Caco-2 (cell line): ENCODE data around the gene TMEM254. TPM values are rescaled to one million over a fixed set of nuclear protein-coding genes. Genes with fewer than 3 reads are reported as not detected.
"Not testable (repeated sequence)": the region's sequence is repeated elsewhere in the genome, so short reads cannot be mapped to it uniquely, and the experiment has no call there.

Source experiments
- BruUV-seq: library from RNA; stranded (reverse); fragments of 400-500 nt; replicated peaks from 2 replicates; lab custom pipeline; 2021; lab: Mats Ljungman, UMichigan
- CTCF ChIA-PET: fragments of 300-600 bp; sonication (Branson Sonifier 250); formaldehyde crosslinking; loops from one replicate; lab custom pipeline; 2022; ENCODE audit warnings: antibody characterized with exemption; lab: Charles Lee
- POLR2A ChIA-PET: fragments of 300-600 bp; sonication (Branson Sonifier 250); formaldehyde crosslinking; loops from one replicate; lab custom pipeline; 2022; ENCODE audit warnings: antibody characterized with exemption; lab: Charles Lee
- DNase-seq, 2 experiments: peaks; one replicate each; pipeline versions ENCODE4 v3.0.0 to v3.0.0-alpha.2; 2020 to 2022
- H3K27me3 ChIP-seq: replicated peaks from 2 replicates; pipeline ENCODE4 v1.6.0; 2011; ENCODE audit warnings: low read length; ENCODE audit not compliant: control insufficient read depth, insufficient read depth
- H3K36me3 ChIP-seq: 2 replicates; pipeline ENCODE4 v1.5.1; 2011; ENCODE audit warnings: low read length; ENCODE audit not compliant: control insufficient read depth, insufficient read depth
- H3K4me1 ChIP-seq: fragments of 250-450 bp; sonication (Bioruptor Pico); 2 replicates; pipeline ENCODE4 v1.5.1; 2020; ENCODE audit warnings: mild to moderate bottlenecking
- H3K4me3 ChIP-seq: 2 replicates; pipeline ENCODE4 v1.5.1; 2011; ENCODE audit warnings: low read depth, mild to moderate bottlenecking, control low read depth, low read length
- H3K9me3 ChIP-seq: fragments of 250-450 bp; sonication (Bioruptor Pico); 2 replicates; pipeline ENCODE4 v1.5.1; 2020; ENCODE audit warnings: mild to moderate bottlenecking, moderate library complexity
- H3K27ac Mint-ChIP-seq: one replicate; pipeline ENCODE4 v1.8.0; 2022; ENCODE audit warnings: mixed read lengths; ENCODE audit not compliant: unreplicated experiment
- H3K27me3 Mint-ChIP-seq: one replicate; pipeline ENCODE4 v1.8.0; 2022; ENCODE audit warnings: mixed read lengths; ENCODE audit not compliant: insufficient read depth, unreplicated experiment
- H3K36me3 Mint-ChIP-seq: one replicate; pipeline ENCODE4 v1.8.0; 2022; ENCODE audit warnings: mild to moderate bottlenecking, mixed read lengths; ENCODE audit not compliant: insufficient read depth, unreplicated experiment
- H3K4me1 Mint-ChIP-seq: one replicate; pipeline ENCODE4 v1.8.0; 2022; ENCODE audit warnings: low read depth, mixed read lengths; ENCODE audit not compliant: unreplicated experiment
- H3K4me3 Mint-ChIP-seq: one replicate; pipeline ENCODE4 v1.8.0; 2022; ENCODE audit warnings: mild to moderate bottlenecking, moderate library complexity, mixed read lengths; ENCODE audit not compliant: unreplicated experiment
- H3K9me3 Mint-ChIP-seq: one replicate; pipeline ENCODE4 v1.8.0; 2022; ENCODE audit warnings: mixed read lengths; ENCODE audit not compliant: unreplicated experiment
- intact Hi-C: fragments of 100-400 bp; cut with micrococcal nuclease; formaldehyde crosslinking; loops from one replicate; pipeline ENCODE4 v1.10.0; 2022; ENCODE audit not compliant: unreplicated experiment
- total RNA-seq: library from RNA; stranded (reverse); gene quantifications from 2 replicates; pipeline ENCODE4 v1.2.3, GENCODE V29; 2022
- TF ChIP-seq, protein P1 (sequence below), 2 experiments: fragments of 200-600 bp in 1 of 2; IDR thresholded peaks; 1 replicate in 1 of 2; 2 replicates in 1 of 2; pipeline versions ENCODE4 v1.5.1 to v1.8.0; 2011 to 2022; ENCODE audit warnings: antibody characterized with exemption in 1 of 2, control low read depth in 1 of 2, inconsistent platforms in 1 of 2, low read depth in 1 of 2, low read length in 1 of 2, mild to moderate bottlenecking in 1 of 2, moderate library complexity in 1 of 2; ENCODE audit not compliant: insufficient read depth in 1 of 2, severe bottlenecking in 1 of 2, unreplicated experiment in 1 of 2

The TMEM254 gene
- total RNA-seq, 1 experiment from 2014 or later, result 27.4 TPM

DNA sequence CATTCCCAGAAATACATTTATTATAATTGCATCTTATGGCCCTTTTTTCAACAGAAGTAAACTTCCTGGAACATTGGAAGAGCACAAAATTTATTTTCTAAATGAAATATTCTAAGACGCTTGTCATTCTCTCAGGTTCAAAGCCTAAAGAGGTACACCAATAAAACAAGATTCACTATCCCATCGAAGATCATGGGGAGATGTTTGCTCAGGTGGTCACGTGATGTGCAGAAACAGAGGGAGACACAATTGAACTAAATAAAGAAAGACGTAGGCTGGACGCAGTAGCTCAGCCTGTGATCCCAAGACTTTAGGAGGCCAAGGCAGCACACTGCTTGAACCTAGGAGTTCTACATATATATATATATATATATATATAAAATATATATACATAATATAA, 46.0 kb upstream of the TMEM254 start:
- H3K4me3 Mint-ChIP-seq, result no peak overlapping the region
- H3K4me1 ChIP-seq, result no peaks in the 10 kb centered on the region
- no peaks in the 10 kb centered on the region for H3K27me3 Mint-ChIP-seq
- no peaks in the 10 kb centered on the region for H3K4me1 Mint-ChIP-seq
- DNase-seq, result no peak
- TF ChIP-seq, protein P1, sequence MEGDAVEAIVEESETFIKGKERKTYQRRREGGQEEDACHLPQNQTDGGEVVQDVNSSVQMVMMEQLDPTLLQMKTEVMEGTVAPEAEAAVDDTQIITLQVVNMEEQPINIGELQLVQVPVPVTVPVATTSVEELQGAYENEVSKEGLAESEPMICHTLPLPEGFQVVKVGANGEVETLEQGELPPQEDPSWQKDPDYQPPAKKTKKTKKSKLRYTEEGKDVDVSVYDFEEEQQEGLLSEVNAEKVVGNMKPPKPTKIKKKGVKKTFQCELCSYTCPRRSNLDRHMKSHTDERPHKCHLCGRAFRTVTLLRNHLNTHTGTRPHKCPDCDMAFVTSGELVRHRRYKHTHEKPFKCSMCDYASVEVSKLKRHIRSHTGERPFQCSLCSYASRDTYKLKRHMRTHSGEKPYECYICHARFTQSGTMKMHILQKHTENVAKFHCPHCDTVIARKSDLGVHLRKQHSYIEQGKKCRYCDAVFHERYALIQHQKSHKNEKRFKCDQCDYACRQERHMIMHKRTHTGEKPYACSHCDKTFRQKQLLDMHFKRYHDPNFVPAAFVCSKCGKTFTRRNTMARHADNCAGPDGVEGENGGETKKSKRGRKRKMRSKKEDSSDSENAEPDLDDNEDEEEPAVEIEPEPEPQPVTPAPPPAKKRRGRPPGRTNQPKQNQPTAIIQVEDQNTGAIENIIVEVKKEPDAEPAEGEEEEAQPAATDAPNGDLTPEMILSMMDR (IDR thresholded peaks at IDR 0.05; ENCODE audit: insufficient read depth in 1 of 2, low read depth in 1 of 2, low read length in 1 of 2, severe bottlenecking in 1 of 2, unreplicated experiment in 1 of 2), result no peak
- no peak overlapping the region for H3K4me3 ChIP-seq
- BruUV-seq, result no TSS peak
- no peaks in the 10 kb centered on the region for H3K36me3 Mint-ChIP-seq
- ChIA-PET CTCF (no interaction called here), POLR2A (no interaction called here)
- H3K9me3 ChIP-seq, result no peaks in the 10 kb centered on the region
- no peaks in the 10 kb centered on the region for H3K27me3 ChIP-seq
- intact Hi-C loops, result no loop called here
- no peaks in the 10 kb centered on the region for H3K36me3 ChIP-seq
- H3K9me3 Mint-ChIP-seq, result no peaks in the 10 kb centered on the region
- no peak overlapping the region for H3K27ac Mint-ChIP-seq

DNA sequence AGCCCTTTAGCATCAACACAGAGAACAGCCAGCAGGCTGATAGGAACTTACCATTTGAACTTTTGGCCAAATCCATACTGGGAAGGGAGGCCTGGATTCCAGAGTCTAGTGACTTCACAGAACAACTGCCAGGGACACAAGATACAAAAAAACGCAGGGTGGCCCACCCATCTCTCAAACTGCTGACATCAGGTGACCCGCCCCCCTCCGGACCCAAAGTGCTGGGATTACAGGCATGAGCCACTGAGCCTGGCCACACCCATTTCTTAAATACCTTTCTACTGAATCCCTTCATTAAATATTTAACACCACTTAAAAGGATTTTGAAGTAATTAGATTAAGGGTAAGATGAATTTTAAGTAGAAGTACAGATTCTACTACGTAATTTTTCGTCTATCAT, 43.7 kb upstream of the TMEM254 start:
- H3K36me3 Mint-ChIP-seq, POLR2A ChIA-PET, CTCF ChIA-PET: not testable (repeated sequence)

DNA sequence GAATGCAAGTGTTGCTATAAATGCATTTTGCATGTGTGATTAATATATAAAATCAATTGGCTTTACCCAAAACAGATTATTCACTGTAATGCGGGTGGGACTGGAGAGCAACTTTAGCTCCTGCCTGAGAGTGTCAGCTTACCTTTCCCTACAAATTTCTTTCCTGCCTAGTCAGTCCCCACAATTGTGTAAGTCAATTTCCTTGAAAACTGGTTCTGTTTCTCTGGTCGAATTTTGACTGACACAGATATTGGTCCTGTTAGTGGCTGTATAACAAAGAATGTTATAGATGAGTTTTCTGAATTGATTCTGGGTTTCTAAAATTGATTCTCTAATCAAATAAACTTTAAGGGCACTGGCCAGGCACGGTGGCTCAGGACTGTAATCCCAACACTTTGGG, 43.0 kb upstream of the TMEM254 start:
- CTCF ChIA-PET, H3K4me3 Mint-ChIP-seq, H3K27me3 ChIP-seq, H3K4me1 ChIP-seq, H3K36me3 Mint-ChIP-seq, intact Hi-C loops, H3K4me1 Mint-ChIP-seq, H3K27ac Mint-ChIP-seq, H3K27me3 Mint-ChIP-seq, BruUV-seq, H3K9me3 ChIP-seq, H3K4me3 ChIP-seq, H3K36me3 ChIP-seq, H3K9me3 Mint-ChIP-seq, POLR2A ChIA-PET, DNase-seq: not testable (repeated sequence)

More for the DNA sequence above, 43.7 kb upstream of the TMEM254 start:
- BruUV-seq, H3K4me1 Mint-ChIP-seq, intact Hi-C loops, H3K4me3 Mint-ChIP-seq, H3K27ac Mint-ChIP-seq, H3K36me3 ChIP-seq, H3K27me3 Mint-ChIP-seq, H3K4me1 ChIP-seq, H3K9me3 ChIP-seq, DNase-seq, H3K9me3 Mint-ChIP-seq, H3K27me3 ChIP-seq, H3K4me3 ChIP-seq: not testable (repeated sequence)

- H3K9me3 ChIP-seq, H3K27ac Mint-ChIP-seq, CTCF ChIA-PET, H3K27me3 ChIP-seq, DNase-seq, POLR2A ChIA-PET, H3K4me1 ChIP-seq, H3K4me1 Mint-ChIP-seq, H3K9me3 Mint-ChIP-seq, H3K36me3 ChIP-seq, H3K4me3 ChIP-seq, H3K27me3 Mint-ChIP-seq, intact Hi-C loops, H3K4me3 Mint-ChIP-seq, H3K36me3 Mint-ChIP-seq, BruUV-seq: not testable (repeated sequence)
Measured at GRCh38 chr10:80036921-80037500, 41.5 kb upstream of the TMEM254 start.

DNA sequence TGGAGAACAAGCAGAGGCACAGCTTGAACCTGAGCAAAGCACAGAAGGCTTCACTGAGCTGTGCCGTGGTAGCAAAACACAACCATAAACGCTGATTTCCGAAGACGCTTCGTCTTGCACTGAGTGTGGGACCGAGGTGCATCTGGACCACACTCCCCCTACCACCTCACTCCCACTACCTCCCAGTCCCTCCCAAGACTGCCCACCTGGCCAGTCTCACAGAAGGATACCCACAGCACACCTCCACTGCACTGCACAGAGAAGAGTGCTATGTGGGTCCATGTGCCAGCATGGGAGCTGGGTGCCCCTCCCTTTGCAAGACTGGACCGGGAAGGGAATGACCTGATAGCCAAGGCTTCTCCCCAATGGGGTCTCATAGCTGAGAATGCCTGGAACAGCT, 40.2 kb upstream of the TMEM254 start:
- BruUV-seq, result not testable (repeated sequence)

More for the DNA sequence above, 40.2 kb upstream of the TMEM254 start:
- CTCF ChIA-PET, H3K36me3 Mint-ChIP-seq, H3K36me3 ChIP-seq, H3K4me3 ChIP-seq, H3K27ac Mint-ChIP-seq, H3K4me1 ChIP-seq, H3K27me3 ChIP-seq, H3K9me3 ChIP-seq, POLR2A ChIA-PET, H3K4me3 Mint-ChIP-seq, H3K27me3 Mint-ChIP-seq, DNase-seq, H3K9me3 Mint-ChIP-seq, intact Hi-C loops, H3K4me1 Mint-ChIP-seq: not testable (repeated sequence)
